ENCODE results near the gene USP49.

The USP49 gene

DNA sequence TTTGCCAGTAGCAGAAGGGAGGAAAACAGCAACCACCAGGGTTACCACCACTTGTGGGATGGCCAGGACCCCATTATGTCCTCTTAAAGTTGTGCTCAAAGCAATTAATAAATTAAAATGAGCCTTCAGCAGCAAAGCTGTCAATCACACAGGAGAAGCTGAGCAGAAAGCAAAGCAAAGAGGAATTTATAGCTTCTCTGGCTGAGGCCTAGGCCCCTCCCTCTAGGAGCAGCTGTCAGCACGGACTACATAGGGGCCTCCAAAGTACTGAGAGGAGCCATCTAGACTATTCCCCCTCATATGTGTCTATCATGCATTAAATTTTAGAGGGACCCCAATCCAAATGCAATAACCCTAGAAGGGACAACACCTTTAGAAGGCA is 40.0 kb upstream of the USP49 start:
- Histone ChIP-seq H3K27ac (replicated peaks) (no peak overlapping the region), H3K27me3 (ENCODE audit: insufficient read depth, poor library complexity, severe bottlenecking) (no peaks in the 10 kb centered on the region), H3K4me3 (replicated peaks; ENCODE audit: insufficient read depth, low read length) (no peak overlapping the region)
- peak in 1 of 2 experiments; percentile 22 for DNase-seq (ENCODE audit: low read depth in 1 of 2, low spot score in 1 of 2)
- TF ChIP-seq, protein P1, sequence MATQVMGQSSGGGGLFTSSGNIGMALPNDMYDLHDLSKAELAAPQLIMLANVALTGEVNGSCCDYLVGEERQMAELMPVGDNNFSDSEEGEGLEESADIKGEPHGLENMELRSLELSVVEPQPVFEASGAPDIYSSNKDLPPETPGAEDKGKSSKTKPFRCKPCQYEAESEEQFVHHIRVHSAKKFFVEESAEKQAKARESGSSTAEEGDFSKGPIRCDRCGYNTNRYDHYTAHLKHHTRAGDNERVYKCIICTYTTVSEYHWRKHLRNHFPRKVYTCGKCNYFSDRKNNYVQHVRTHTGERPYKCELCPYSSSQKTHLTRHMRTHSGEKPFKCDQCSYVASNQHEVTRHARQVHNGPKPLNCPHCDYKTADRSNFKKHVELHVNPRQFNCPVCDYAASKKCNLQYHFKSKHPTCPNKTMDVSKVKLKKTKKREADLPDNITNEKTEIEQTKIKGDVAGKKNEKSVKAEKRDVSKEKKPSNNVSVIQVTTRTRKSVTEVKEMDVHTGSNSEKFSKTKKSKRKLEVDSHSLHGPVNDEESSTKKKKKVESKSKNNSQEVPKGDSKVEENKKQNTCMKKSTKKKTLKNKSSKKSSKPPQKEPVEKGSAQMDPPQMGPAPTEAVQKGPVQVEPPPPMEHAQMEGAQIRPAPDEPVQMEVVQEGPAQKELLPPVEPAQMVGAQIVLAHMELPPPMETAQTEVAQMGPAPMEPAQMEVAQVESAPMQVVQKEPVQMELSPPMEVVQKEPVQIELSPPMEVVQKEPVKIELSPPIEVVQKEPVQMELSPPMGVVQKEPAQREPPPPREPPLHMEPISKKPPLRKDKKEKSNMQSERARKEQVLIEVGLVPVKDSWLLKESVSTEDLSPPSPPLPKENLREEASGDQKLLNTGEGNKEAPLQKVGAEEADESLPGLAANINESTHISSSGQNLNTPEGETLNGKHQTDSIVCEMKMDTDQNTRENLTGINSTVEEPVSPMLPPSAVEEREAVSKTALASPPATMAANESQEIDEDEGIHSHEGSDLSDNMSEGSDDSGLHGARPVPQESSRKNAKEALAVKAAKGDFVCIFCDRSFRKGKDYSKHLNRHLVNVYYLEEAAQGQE (IDR thresholded peaks at IDR 0.05; ENCODE audit: insufficient replicate concordance, low read depth) = no peak
- TF ChIP-seq, protein P2, sequence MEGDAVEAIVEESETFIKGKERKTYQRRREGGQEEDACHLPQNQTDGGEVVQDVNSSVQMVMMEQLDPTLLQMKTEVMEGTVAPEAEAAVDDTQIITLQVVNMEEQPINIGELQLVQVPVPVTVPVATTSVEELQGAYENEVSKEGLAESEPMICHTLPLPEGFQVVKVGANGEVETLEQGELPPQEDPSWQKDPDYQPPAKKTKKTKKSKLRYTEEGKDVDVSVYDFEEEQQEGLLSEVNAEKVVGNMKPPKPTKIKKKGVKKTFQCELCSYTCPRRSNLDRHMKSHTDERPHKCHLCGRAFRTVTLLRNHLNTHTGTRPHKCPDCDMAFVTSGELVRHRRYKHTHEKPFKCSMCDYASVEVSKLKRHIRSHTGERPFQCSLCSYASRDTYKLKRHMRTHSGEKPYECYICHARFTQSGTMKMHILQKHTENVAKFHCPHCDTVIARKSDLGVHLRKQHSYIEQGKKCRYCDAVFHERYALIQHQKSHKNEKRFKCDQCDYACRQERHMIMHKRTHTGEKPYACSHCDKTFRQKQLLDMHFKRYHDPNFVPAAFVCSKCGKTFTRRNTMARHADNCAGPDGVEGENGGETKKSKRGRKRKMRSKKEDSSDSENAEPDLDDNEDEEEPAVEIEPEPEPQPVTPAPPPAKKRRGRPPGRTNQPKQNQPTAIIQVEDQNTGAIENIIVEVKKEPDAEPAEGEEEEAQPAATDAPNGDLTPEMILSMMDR (IDR thresholded peaks at IDR 0.05; ENCODE audit: insufficient read depth, low read length) = no peak
- TF ChIP-seq SPI1 (IDR thresholded peaks at IDR 0.05; ENCODE audit: borderline replicate concordance, low read depth) (no peak), POLR2AphosphoS5 (IDR thresholded peaks at IDR 0.05; ENCODE audit: low read depth) (no peak; the same call in 1 of the 2 replicates), GABPA (IDR thresholded peaks at IDR 0.05; ENCODE audit: low read depth) (no peak)

DNA sequence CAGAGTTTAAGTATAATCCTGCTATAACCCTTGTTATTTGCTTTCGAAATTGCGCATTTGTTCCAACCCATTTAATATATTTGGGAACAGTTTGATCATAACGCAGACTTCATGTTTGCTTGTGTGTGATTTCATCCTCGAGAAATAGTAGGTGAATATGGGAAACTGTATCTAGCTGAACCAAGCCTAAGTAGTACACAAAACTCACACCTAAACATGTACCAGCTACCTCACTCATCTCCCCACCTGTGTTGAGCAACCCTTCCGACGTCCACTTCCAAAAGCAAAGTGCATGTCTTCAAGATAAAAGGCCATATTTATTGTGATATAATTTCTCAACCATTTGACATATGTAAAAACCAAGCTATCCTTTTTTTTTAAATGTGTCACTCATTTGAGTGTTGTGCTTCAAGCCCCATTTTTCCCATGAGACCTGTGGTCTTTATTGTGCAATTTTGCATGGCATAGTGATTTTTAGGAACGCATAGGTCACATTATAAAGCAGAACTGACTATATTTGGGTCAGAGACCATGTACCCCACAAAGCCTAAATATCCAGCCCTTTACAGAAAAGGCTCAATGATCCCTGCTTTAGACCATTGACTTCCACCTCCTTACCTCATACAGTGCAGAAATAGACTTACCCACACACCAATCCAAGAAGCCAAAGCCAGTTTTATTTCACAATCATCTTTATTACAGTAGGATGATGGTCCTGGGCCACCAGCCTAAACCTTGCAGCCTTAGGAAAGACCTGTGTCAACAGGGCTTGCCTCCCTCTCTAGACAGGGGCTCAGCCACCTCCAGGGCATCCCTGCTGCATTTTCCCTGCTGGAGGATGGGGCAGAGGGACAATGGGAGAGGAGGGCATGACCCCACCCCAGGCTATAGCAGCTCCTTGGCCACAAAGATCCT is 39.4 kb upstream of the USP49 start:
- H3K4me3 ChIP-seq (replicated peaks; ENCODE audit: insufficient read depth, low read length) = no peak overlapping the region
- H3K27me3 ChIP-seq (ENCODE audit: insufficient read depth, poor library complexity, severe bottlenecking) = no peaks in the 10 kb centered on the region
- no peak for TF ChIP-seq SPI1 (IDR thresholded peaks at IDR 0.05; ENCODE audit: borderline replicate concordance, low read depth)
- peak; percentile 56; the same call in 1 of the 2 replicates for TF ChIP-seq POLR2AphosphoS5 (IDR thresholded peaks at IDR 0.05; ENCODE audit: low read depth)
- peak in 1 of 2 experiments; percentile 18 for DNase-seq (ENCODE audit: low read depth in 1 of 2, low spot score in 1 of 2)
- H3K27ac ChIP-seq (replicated peaks) = no peak overlapping the region

DNA sequence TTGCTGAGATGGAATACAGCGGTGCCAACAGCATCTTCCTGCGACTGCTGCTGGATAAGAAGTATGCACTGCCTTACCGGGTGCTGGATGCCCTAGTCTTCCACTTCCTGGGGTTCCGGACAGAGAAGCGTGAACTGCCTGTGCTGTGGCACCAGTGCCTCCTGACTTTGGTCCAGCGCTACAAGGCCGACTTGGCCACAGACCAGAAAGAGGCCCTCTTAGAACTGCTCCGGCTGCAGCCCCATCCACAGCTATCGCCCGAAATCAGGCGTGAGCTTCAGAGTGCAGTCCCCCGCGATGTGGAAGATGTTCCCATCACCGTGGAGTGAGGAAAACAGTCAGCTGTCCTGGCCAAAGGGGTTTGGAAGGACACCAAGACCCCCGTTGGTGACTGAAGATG is 37.2 kb upstream of the USP49 start:
- no peak for TF ChIP-seq SPI1 (IDR thresholded peaks at IDR 0.05; ENCODE audit: borderline replicate concordance, low read depth)
- no peak for TF ChIP-seq POLR2AphosphoS5 (IDR thresholded peaks at IDR 0.05; ENCODE audit: low read depth)
- TF ChIP-seq, protein P2 (IDR thresholded peaks at IDR 0.05; ENCODE audit: insufficient read depth, low read length) = no peak
- TF ChIP-seq, protein P1 (IDR thresholded peaks at IDR 0.05; ENCODE audit: insufficient replicate concordance, low read depth) = no peak
- no peak for TF ChIP-seq GABPA (IDR thresholded peaks at IDR 0.05; ENCODE audit: low read depth)
- DNase-seq (ENCODE audit: low read depth in 1 of 2, low spot score in 1 of 2) = no peak
- Histone ChIP-seq H3K27me3 (ENCODE audit: insufficient read depth, poor library complexity, severe bottlenecking) (no peaks in the 10 kb centered on the region), H3K27ac (replicated peaks) (no peak overlapping the region), H3K4me3 (replicated peaks; ENCODE audit: insufficient read depth, low read length) (no peak overlapping the region)

GRCh38 chr6:41931792-41932191 is 36.6 kb upstream of the USP49 start:
- DNase-seq (ENCODE audit: low read depth in 1 of 2, low spot score in 1 of 2) = no peak
- H3K27me3 ChIP-seq (ENCODE audit: insufficient read depth, poor library complexity, severe bottlenecking) = no peaks in the 10 kb centered on the region

More at GRCh38 chr6:41931792-41932191, 36.6 kb upstream of the USP49 start:
- Histone ChIP-seq H3K27ac (replicated peaks) (no peak overlapping the region), H3K4me3 (replicated peaks; ENCODE audit: insufficient read depth, low read length) (no peak overlapping the region)
- TF ChIP-seq, protein P1 (IDR thresholded peaks at IDR 0.05; ENCODE audit: insufficient replicate concordance, low read depth) = no peak
- TF ChIP-seq, protein P2 (IDR thresholded peaks at IDR 0.05; ENCODE audit: insufficient read depth, low read length) = no peak
- no peak for TF ChIP-seq SPI1 (IDR thresholded peaks at IDR 0.05; ENCODE audit: borderline replicate concordance, low read depth)
- TF ChIP-seq GABPA (IDR thresholded peaks at IDR 0.05; ENCODE audit: low read depth) = no peak
- no peak for TF ChIP-seq POLR2AphosphoS5 (IDR thresholded peaks at IDR 0.05; ENCODE audit: low read depth)
